Panc1 (cell line): ENCODE data around the gene ATP7B. TPM values are rescaled to one million over a fixed set of nuclear protein-coding genes. Genes with fewer than 3 reads are reported as not detected.

Source experiments
- ATAC-seq: fragments of 200-7000 bp; cut with Tn5 transposase; 2 replicates; pipeline ENCODE4 v1.9.1; 2020; ENCODE audit warnings: mild to moderate bottlenecking, moderate library complexity
- BruUV-seq: library from RNA; stranded (reverse); fragments of 400-500 nt; replicated peaks from 2 replicates; lab custom pipeline; 2021; lab: Mats Ljungman, UMichigan
- CTCF ChIA-PET: fragments of 300-600 bp; sonication (Branson Sonifier 250); formaldehyde crosslinking; loops from one replicate; lab custom pipeline; 2022; ENCODE audit warnings: antibody characterized with exemption; lab: Charles Lee
- POLR2A ChIA-PET: fragments of 300-600 bp; sonication (Branson Sonifier 250); formaldehyde crosslinking; loops from one replicate; lab custom pipeline; 2022; ENCODE audit warnings: antibody characterized with exemption; lab: Charles Lee
- DNase-seq: peaks from one replicate; pipeline ENCODE4 v3.0.0-alpha.2; 2010; ENCODE audit warnings: low read depth, low spot score
- H3K27ac ChIP-seq: 2 replicates; pipeline ENCODE4 v1.5.1; 2011; ENCODE audit warnings: mild to moderate bottlenecking, low read length, inconsistent platforms
- H3K27me3 ChIP-seq: fragments of 200-500 bp; sonication (Bioruptor generic); 2 replicates; pipeline ENCODE4 v1.6.0; 2014; ENCODE audit warnings: low read length, inconsistent platforms; ENCODE audit not compliant: control insufficient read depth, insufficient read depth
- H3K36me3 ChIP-seq: fragments of 200-500 bp; sonication (Bioruptor generic); 2 replicates; pipeline ENCODE4 v1.5.1; 2014; ENCODE audit warnings: inconsistent platforms, mild to moderate bottlenecking, low read length, moderate library complexity; ENCODE audit not compliant: control insufficient read depth, insufficient read depth
- H3K4me1 ChIP-seq: 2 replicates; pipeline ENCODE4 v1.5.1; 2011; ENCODE audit warnings: inconsistent platforms, mild to moderate bottlenecking, low read length, moderate library complexity; ENCODE audit not compliant: control insufficient read depth, insufficient read depth
- H3K4me3 ChIP-seq, 2 experiments: 2 replicates each; pipeline ENCODE4 v1.5.1; 2011 to 2012; ENCODE audit warnings: low read depth in 2 of 2, low read length in 2 of 2, mild to moderate bottlenecking in 2 of 2, inconsistent platforms in 1 of 2, moderate library complexity in 1 of 2
- H3K9me3 ChIP-seq: fragments of 200-500 bp; sonication (Bioruptor generic); 2 replicates; pipeline ENCODE4 v1.5.1; 2014; ENCODE audit warnings: low read depth, mild to moderate bottlenecking, inconsistent platforms, low read length, moderate library complexity; ENCODE audit not compliant: control insufficient read depth, insufficient read depth
- CTCF ChIP-seq: fragments of 450-650 bp; IDR thresholded peaks from 2 replicates; pipeline ENCODE4 v1.5.1; 2017; ENCODE audit warnings: mild to moderate bottlenecking
- POLR2AphosphoS5 ChIP-seq: IDR thresholded peaks from 2 replicates; pipeline ENCODE4 v1.6.1; 2012; ENCODE audit warnings: mild to moderate bottlenecking, low read depth, low read length, moderate library complexity
- REST ChIP-seq, 2 experiments: IDR thresholded peaks; 2 replicates each; pipeline ENCODE4 v1.6.1; 2011 to 2012; ENCODE audit warnings: low read depth in 2 of 2, control low read depth in 1 of 2, low read length in 1 of 2, mild to moderate bottlenecking in 1 of 2, moderate library complexity in 1 of 2; ENCODE audit not compliant: insufficient read depth in 1 of 2
- SIN3A ChIP-seq: IDR thresholded peaks from 2 replicates; pipeline ENCODE4 v1.6.1; 2012; ENCODE audit warnings: low read depth, mild to moderate bottlenecking, low read length, moderate library complexity, borderline replicate concordance; ENCODE audit not compliant: insufficient read depth
- TCF7L2 ChIP-seq: IDR thresholded peaks from 2 replicates; pipeline ENCODE4 v1.6.1; 2011; ENCODE audit warnings: mild to moderate bottlenecking, low read depth, low read length, inconsistent platforms
- in situ Hi-C: cut with HindIII; loops from 2 replicates; pipeline ENCODE4 v1.10.0; 2016; ENCODE audit warnings: low sequenced_read_pairs, low pct_unique_long_range_greater_than_20kb
- intact Hi-C: fragments of 100-400 bp; cut with micrococcal nuclease; formaldehyde crosslinking; loops from one replicate; pipeline ENCODE4 v1.10.0; 2022; ENCODE audit not compliant: unreplicated experiment
- total RNA-seq: library from RNA; stranded (reverse); gene quantifications from one replicate; pipeline ENCODE4 v1.2.1, GENCODE V29; 2021; ENCODE audit not compliant: unreplicated experiment

Gene ATP7B
- total RNA-seq, 1 experiment from 2014 or later = 19.6 TPM

GRCh38 chr13:51999921-52000320, 11.3 kb downstream of the ATP7B start:
- H3K27me3 ChIP-seq = no peaks in the 10 kb centered on the region
- H3K27ac ChIP-seq = peak overlapping the region; percentile 54
- ATAC-seq (peak; percentile 8; the same call in 1 of the 2 replicates), DNase-seq (no peak)
- no peaks in the 10 kb centered on the region for H3K9me3 ChIP-seq
- peaks cover 53% of the 10 kb centered on the region for H3K4me1 ChIP-seq
- no TSS peak for BruUV-seq
- CTCF ChIA-PET = no interaction called here
- H3K36me3 ChIP-seq = no peaks in the 10 kb centered on the region
- POLR2A ChIA-PET = no interaction called here
- TF ChIP-seq SIN3A (no peak), TCF7L2 (no peak), CTCF (no peak), REST (IDR thresholded peaks at IDR 0.05; ENCODE audit: insufficient read depth in 1 of 2, low read depth in 2 of 2, low read length in 1 of 2) (no peak), POLR2AphosphoS5 (no peak)
- intact Hi-C loops = loop anchor here (5.0 to 10.0 kb wide), 3 partner anchors 95 to 195 kb away; partner anchors contain the start of gene NEK5
- in situ Hi-C loops = no loop called here
- peak overlapping the region in 1 of 2 experiments; percentile 6; a peak in 1 of 4 replicates for H3K4me3 ChIP-seq

- no peak for DNase-seq
- TF ChIP-seq TCF7L2 (no peak), SIN3A (no peak), CTCF (no peak), REST (IDR thresholded peaks at IDR 0.05; ENCODE audit: insufficient read depth in 1 of 2, low read depth in 2 of 2, low read length in 1 of 2) (no peak), POLR2AphosphoS5 (no peak)
- Histone ChIP-seq H3K9me3 (no peaks in the 10 kb centered on the region), H3K4me3 (peak overlapping the region; percentile 2 to 6; a peak in 1 of 4 replicates), H3K27ac (peak overlapping the region; percentile 85), H3K4me1 (peaks cover 56% of the 10 kb centered on the region), H3K36me3 (no peaks in the 10 kb centered on the region), H3K27me3 (no peaks in the 10 kb centered on the region)
- ChIA-PET POLR2A (no interaction called here), CTCF (interaction anchor here (0.6 kb wide), 1 partner anchor 128 kb away, joined by 3 read pairs; no protein-coding TSS in a partner anchor)
- BruUV-seq = no TSS peak
- peak; percentile 50; the same call in 1 of the 2 replicates for ATAC-seq
- intact Hi-C loops = loop anchor here (5.0 to 10.0 kb wide), 2 partner anchors 95 to 128 kb away; partner anchors contain the start of gene NEK5
- in situ Hi-C loops = no loop called here
Observed at GRCh38 chr13:51999510-51999911, 11.7 kb downstream of the ATP7B start.
